ELR (cell line): ENCODE data around the gene IL18.
"Not testable (repeated sequence)": the region's sequence is repeated elsewhere in the genome, so short reads cannot be mapped to it uniquely, and the experiment has no call there.

Source experiments
- DNase-seq: peaks from one replicate; pipeline ENCODE4 v3.0.0-alpha.2; 2015; ENCODE audit warnings: low read depth

The IL18 gene

GRCh38 chr11:112167145-112167544 is 3.3 kb upstream of the IL18 start, which contains the start of gene TEX12:
TEX12 (plus strand) TSS chr11:112167372; CDS start chr11:112169269, 1,897 bp downstream.
- no peak for DNase-seq

GRCh38 chr11:112166562-112166961 is 2.7 kb upstream of the IL18 start:
- no peak for DNase-seq

GRCh38 chr11:112165049-112165448 is 1.2 kb upstream of the IL18 start:
- no peak for DNase-seq

- DNase-seq, result peak; percentile 39
Measured at GRCh38 chr11:112162761-112163546, 940 bp downstream of the IL18 start.

GRCh38 chr11:112162200-112162599 is 1.7 kb downstream of the IL18 start:
- DNase-seq, result not testable (repeated sequence)

GRCh38 chr11:112161012-112161411 is 2.9 kb downstream of the IL18 start:
- DNase-seq, result no peak

GRCh38 chr11:112160091-112160848 is 3.6 kb downstream of the IL18 start:
- DNase-seq, result no peak

- no peak for DNase-seq
Measured at GRCh38 chr11:112159098-112160065, 4.5 kb downstream of the IL18 start.

GRCh38 chr11:112156956-112157766 is 6.7 kb downstream of the IL18 start:
- DNase-seq, result peak; percentile 99

GRCh38 chr11:112156153-112156955 is 7.5 kb downstream of the IL18 start:
- no peak for DNase-seq

- no peak for DNase-seq
Measured at GRCh38 chr11:112150517-112150916, 13.4 kb downstream of the IL18 start.

GRCh38 chr11:112143597-112143996 is 20.3 kb downstream of the IL18 start:
- no peak for DNase-seq

GRCh38 chr11:112134473-112134872 is 29.4 kb downstream of the IL18 start:
- no peak for DNase-seq

- no peak for DNase-seq
Measured at GRCh38 chr11:112132737-112133136, 31.2 kb downstream of the IL18 start.

- no peak for DNase-seq
Measured at GRCh38 chr11:112129656-112130055, 34.2 kb downstream of the IL18 start.

GRCh38 chr11:112128483-112129121 is 35.3 kb downstream of the IL18 start:
- DNase-seq, result peak; percentile 87

- no peak for DNase-seq
Measured at GRCh38 chr11:112127056-112127455, 36.8 kb downstream of the IL18 start.

- no peak for DNase-seq
Measured at GRCh38 chr11:112123129-112123528, 40.8 kb downstream of the IL18 start.

- DNase-seq, result no peak
Measured at GRCh38 chr11:112121981-112122615, 41.8 kb downstream of the IL18 start.
